Subcutaneous abdominal adipose tissue (tissue), 5 donors: Measurements from ENCODE around the gene PEMT.

ENCODE experiments used
- H3K27ac ChIP-seq: one replicate; pipeline ENCODE4 v1.7.0; 2013; ENCODE audit warnings: low read depth, mild to moderate bottlenecking, inconsistent platforms, low read length, moderate library complexity
- H3K27me3 ChIP-seq, 5 donors: one replicate each; pipeline ENCODE4 v1.7.0; 2013; ENCODE audit warnings: low read length in 5 of 5, inconsistent platforms in 1 of 5; ENCODE audit not compliant: control insufficient read depth in 5 of 5, insufficient read depth in 4 of 5
- H3K36me3 ChIP-seq, 5 donors: one replicate each; pipeline ENCODE4 v1.7.0; 2013; ENCODE audit warnings: low read length in 5 of 5; ENCODE audit not compliant: control insufficient read depth in 5 of 5, insufficient read depth in 5 of 5
- H3K4me1 ChIP-seq, 5 donors: one replicate each; pipeline ENCODE4 v1.7.0; 2013; ENCODE audit warnings: low read length in 5 of 5, mild to moderate bottlenecking in 3 of 5, moderate library complexity in 1 of 5; ENCODE audit not compliant: control insufficient read depth in 5 of 5, insufficient read depth in 5 of 5
- H3K4me3 ChIP-seq, 5 donors: one replicate each; pipeline ENCODE4 v1.7.0; 2013; ENCODE audit warnings: low read length in 5 of 5, low read depth in 1 of 5
- H3K9ac ChIP-seq, 5 donors: one replicate each; pipeline ENCODE4 v1.7.0; 2013; ENCODE audit warnings: low read length in 5 of 5, mild to moderate bottlenecking in 4 of 5, moderate library complexity in 3 of 5
- H3K9me3 ChIP-seq, 5 donors: one replicate each; pipeline ENCODE4 v1.7.0; 2013; ENCODE audit warnings: low read length in 5 of 5; ENCODE audit not compliant: control insufficient read depth in 5 of 5
- donor health status: healthy.
- donor health status: healthy.
- donor health status: healthy.
- donor health status: healthy.
- donor health status: healthy.

PEMT gene

DNA sequence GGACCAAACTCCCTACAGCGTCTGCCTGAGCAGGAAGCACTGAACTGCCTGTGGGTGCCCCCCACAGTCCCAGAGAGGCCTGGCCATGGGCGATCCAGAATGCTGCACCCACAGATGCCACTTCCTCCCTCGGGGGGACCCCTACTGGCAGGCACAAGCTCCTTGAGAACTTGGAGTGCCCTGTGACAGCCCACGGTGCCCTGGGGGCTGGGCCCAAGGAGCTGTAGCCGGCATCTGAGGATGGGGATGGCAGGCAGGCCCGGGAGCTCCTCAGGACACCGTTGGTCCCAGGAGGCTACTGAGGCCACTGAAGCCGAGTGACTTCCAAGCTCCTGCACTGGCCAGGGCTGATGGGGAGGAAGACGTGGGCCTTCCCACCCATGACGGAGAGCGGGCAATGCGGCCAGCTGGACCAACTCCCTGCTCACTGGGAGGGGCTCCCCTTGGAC, 80.2 kb downstream of the PEMT start:
- no peaks in the 10 kb centered on the region for H3K27me3 ChIP-seq
- H3K4me3 ChIP-seq = no peak overlapping the region
- H3K27ac ChIP-seq = no peak overlapping the region
- H3K4me1 ChIP-seq = peaks cover 8 to 56% (median 41%) of the 10 kb centered on the region in 5 donors
- no peak overlapping the region for H3K9ac ChIP-seq
- no peaks in the 10 kb centered on the region for H3K9me3 ChIP-seq
- H3K36me3 ChIP-seq = peaks cover 0 to 12% (median 5%) of the 10 kb centered on the region in 5 donors

DNA sequence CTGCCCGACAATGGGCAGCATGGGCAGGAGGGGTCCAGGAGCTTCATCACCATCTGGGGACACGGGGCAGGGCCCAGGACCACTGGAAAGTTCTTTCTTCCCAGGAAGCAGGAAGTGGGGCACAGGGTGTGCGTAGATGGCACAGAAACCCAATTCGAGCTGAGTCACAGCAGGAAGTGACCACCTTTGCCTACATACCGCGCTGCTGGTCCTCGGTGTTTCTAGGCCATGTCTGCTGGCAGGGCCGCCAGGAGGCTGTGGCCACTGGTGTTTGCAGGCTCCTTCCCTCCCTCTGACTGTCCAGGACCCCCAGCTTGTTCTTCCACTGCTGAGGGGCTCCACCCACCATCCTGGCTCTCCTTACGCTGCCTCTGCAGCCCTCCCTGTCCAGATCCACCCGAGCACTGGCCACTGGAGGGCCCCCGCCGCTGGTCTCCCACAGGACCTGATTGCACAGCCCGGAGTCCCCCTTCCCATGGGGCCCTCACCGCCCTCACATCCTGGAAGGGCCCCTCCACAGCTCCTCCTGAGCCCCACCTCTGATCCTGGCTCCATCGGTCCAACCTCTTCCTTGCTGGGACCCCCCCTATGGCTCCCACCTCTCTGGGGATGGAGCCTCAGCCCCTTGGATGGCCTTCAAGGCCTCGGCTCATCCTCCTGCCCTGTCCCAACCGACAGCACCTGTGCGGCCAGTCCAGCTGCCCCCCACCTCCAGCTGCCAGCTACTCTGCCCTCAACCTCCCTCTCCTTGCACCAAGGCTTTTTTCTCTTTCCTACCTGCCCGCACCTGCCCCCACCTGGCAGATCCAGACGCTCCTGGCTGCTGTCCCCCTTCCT, 80.8 kb downstream of the PEMT start:
- H3K4me3 ChIP-seq = no peak overlapping the region
- no peaks in the 10 kb centered on the region for H3K9me3 ChIP-seq
- no peak overlapping the region for H3K9ac ChIP-seq
- no peak overlapping the region for H3K27ac ChIP-seq
- peaks cover 5 to 55% (median 40%) of the 10 kb centered on the region in 5 donors for H3K4me1 ChIP-seq
- H3K27me3 ChIP-seq = no peaks in the 10 kb centered on the region
- peaks cover 0 to 12% (median 5%) of the 10 kb centered on the region in 5 donors for H3K36me3 ChIP-seq

DNA sequence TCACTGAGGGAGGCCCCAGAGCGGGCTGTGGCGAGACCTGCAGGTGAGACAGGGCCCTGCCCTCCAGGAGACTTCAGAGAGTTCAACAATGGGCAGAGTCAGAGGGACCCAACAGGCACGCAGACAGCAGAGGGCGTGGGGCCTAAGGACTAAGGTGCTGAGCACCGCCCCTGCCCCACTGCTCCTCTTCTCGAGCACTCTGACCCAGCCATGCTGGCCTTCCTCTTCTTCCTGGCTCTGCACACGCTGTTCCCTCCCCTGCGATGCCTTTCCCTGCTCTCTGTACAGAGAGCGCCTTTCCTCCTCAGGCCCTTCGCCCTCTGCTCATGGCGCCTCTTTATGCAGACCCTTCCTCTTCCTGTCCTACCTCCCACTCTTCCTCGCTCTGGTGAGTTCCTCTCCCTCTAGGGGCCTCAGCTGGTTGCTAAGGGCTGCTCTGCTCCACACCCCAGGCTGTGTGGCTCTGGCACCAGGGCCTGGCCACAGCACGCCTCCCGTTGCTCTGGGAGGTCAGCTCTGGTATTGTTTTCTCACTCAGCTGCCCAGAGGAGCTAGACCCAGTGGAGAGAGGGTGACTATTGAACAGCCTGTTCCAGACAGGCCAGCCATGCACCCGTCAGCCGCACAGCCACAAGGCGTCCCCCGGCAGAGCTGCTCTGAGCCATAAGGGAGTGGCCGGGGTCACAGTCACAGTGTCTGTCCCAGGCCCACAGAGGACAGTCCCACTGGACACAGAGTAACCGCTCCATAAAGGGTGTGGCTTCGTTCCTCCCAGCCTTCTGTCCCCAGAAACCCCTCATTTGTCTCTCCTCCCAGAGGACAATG, 81.7 kb downstream of the PEMT start:
- Histone ChIP-seq H3K27ac (no peak overlapping the region), H3K36me3 (peaks cover 0 to 12% (median 5%) of the 10 kb centered on the region in 5 donors), H3K4me3 (no peak overlapping the region)

DNA sequence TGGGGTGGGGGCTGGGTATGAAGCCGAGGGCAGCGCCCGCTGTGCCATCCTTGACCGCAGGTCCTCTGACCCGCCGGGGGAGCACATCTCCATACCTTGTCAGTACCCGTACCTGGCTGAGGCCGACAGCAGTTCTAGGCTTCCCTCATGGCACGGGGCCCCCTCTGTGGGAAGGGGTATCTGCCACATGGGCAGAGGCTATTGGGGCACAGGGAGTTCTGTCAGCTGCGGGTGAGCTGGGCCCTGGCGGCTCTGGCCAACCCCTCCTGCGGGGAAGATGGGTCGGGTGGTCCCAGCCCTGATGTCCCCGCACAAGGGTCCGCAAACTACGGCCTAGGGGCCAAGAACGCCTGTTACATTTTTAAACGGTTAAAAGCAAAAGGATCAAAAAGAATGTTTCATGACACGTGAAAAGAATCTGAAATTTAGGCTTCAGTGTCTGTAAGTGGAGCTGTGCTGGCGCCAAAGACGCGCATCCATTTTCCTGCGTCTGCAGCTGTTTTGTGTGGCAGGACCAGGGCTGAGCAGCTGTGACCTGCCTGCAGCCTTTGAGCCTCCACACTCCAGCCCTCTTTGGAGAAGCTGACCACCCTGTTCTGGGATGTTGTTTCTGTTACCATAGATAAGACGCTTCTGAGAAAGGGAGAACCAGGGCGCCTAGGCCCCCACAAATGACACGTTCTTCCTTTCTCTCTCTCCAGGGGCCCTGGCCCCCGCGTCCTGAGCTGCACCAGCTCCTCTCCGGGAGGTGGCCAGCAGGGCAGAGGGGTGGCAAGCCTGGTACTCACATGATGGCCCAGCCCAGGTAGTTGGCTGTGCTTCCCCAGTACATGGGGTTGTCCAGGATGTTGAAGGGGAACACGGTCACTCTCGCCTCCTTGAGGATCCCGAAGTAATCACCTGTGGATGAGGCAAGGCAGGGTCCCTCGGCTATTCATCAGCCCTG, 82.6 kb downstream of the PEMT start:
- Histone ChIP-seq H3K36me3 (peaks cover 0 to 12% (median 5%) of the 10 kb centered on the region in 5 donors), H3K27me3 (no peaks in the 10 kb centered on the region), H3K9me3 (no peaks in the 10 kb centered on the region), H3K27ac (no peak overlapping the region), H3K9ac (no peak overlapping the region), H3K4me1 (peaks cover 0 to 44% (median 31%) of the 10 kb centered on the region in 5 donors), H3K4me3 (no peak overlapping the region)

More for the DNA sequence above, 81.7 kb downstream of the PEMT start:
- no peaks in the 10 kb centered on the region for H3K9me3 ChIP-seq
- peak overlapping the region in 1 of 5 donors; percentile 41 for H3K9ac ChIP-seq
- H3K27me3 ChIP-seq = no peaks in the 10 kb centered on the region
- peaks cover 0 to 50% (median 35%) of the 10 kb centered on the region in 5 donors for H3K4me1 ChIP-seq

DNA sequence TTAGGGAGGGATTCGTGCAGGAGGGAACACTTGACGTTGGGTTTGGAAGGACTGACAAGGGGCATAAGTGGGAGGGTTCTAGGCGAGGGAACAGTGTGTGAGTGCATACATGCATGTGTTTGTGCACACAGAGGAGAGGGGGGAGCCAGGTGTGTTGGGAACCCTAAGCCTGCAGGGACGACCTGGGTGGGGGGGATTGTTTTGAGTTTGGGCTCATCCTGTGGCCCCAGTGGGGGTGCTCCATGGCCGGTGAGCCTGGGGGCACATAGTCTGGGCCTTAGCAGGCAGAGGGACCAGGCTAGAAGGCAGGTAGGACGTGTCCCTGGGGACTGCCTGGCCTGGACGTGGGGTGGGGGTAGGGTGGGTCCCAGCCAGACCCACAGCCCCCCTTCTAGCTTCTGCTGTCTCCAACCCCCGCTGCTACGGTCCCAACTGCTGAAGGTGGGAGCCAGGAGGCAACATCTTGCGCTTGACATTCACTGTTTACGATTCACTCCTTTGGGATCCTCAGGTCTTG, 83.4 kb downstream of the PEMT start:
- Histone ChIP-seq H3K4me3 (no peak overlapping the region), H3K4me1 (peaks cover 0 to 44% (median 31%) of the 10 kb centered on the region in 5 donors), H3K9me3 (no peaks in the 10 kb centered on the region), H3K9ac (no peak overlapping the region), H3K36me3 (peaks cover 0 to 12% (median 5%) of the 10 kb centered on the region in 5 donors), H3K27ac (no peak overlapping the region), H3K27me3 (no peaks in the 10 kb centered on the region)

DNA sequence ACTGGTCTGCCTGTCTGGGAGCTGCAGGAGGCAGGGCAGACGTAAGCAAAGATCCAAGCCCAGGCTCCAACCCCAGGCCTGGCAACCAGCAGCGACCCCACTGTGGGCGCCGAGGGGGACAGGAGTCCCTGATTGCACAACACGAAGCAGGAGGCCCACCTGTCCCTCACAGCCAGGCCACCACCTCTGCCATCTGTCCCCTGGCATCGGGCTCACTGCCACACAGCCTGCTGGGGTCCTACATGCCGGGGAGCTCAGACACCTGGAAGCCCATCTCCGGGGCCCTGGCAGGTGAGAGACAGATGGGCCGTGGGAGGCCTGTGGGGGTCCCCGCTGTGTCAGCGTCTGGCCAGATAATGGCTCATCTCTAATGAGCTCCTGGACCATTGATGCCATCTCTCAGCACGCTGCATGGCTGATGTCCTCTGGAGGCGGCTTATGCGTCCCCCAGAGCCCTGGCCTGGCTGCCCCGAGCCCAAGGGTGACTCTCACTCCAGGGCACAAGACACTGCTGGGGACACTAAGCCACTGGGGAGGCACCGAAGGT, 84.0 kb downstream of the PEMT start:
- peaks cover 0 to 44% (median 31%) of the 10 kb centered on the region in 5 donors for H3K4me1 ChIP-seq
- peak overlapping the region in 2 of 5 donors; percentile 53 to 66 for H3K9ac ChIP-seq
- H3K27ac ChIP-seq = no peak overlapping the region

DNA sequence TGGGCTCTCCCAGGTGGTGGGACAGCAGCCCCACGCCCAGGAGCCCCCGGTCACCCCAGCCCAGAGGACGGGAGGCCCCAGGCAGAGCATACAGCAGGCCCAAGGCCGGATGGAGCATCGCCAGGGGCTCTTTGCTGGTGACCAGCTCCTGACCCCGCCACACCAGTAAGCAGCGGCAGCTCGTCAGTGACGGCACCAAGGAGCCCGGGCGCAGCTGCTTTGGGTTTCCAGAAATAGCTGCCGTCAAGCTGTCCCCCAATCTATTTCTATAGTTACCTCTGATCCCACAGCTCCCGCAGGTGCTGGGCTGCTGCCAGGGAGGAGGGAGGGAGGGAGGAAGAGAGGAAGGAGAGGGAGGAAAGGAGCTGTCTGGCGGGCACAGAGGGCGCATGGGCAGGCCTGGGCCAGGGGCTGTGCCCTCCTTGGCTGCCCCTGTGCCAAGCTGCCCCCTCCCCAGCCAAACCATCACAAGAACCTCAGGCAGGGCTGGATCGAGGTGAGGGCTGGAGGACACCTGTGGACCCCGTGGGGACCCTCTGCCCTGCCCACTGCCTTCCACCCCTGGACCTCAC, 84.5 kb downstream of the PEMT start:
- H3K9me3 ChIP-seq = no peaks in the 10 kb centered on the region
- H3K27ac ChIP-seq = peak overlapping the region; percentile 79
- peaks cover 0 to 40% (median 28%) of the 10 kb centered on the region in 5 donors for H3K4me1 ChIP-seq
- no peaks in the 10 kb centered on the region for H3K27me3 ChIP-seq
- peak overlapping the region in 3 of 5 donors; percentile 53 to 67 (median 66) for H3K9ac ChIP-seq
- peaks cover 0 to 12% (median 5%) of the 10 kb centered on the region in 5 donors for H3K36me3 ChIP-seq
- peak overlapping the region in 1 of 5 donors; percentile 13 for H3K4me3 ChIP-seq

More for the DNA sequence above, 84.0 kb downstream of the PEMT start:
- H3K27me3 ChIP-seq = no peaks in the 10 kb centered on the region
- peaks cover 0 to 12% (median 5%) of the 10 kb centered on the region in 5 donors for H3K36me3 ChIP-seq
- no peak overlapping the region for H3K4me3 ChIP-seq
- no peaks in the 10 kb centered on the region for H3K9me3 ChIP-seq

DNA sequence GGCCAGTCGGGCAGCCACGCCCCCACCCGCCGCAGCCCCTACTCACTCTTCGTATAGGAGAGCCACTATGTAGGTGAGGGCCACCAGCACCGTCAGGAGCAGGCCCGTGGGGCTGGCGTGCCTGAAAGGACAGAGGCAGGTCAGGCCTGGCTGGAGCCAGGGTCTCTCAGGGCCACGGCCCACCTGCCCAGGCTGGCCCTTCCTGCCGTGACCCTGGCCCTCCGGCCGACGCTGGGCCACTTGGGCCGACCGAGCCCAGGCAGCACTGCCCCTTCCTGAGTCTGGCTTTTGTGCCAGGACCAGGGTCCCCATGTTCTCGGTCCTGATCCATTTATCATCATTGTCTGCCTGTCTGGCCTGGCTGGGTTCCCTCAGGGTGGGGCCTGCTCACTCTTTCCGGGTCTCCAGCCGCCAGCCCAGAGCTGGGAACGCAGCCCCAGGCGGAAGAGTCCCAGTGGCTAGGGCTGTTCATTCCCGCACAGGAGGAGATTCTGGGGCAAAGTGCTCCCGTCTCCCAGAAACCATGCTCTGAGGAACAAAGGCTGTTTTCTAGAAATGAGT, 85.2 kb downstream of the PEMT start:
- Histone ChIP-seq H3K4me1 (peaks cover 0 to 35% (median 22%) of the 10 kb centered on the region in 5 donors), H3K9me3 (no peaks in the 10 kb centered on the region), H3K9ac (peak overlapping the region in 3 of 5 donors; percentile 53 to 67 (median 66)), H3K27ac (peak overlapping the region; percentile 79), H3K4me3 (peak overlapping the region in 1 of 5 donors; percentile 13), H3K36me3 (peaks cover 0 to 12% (median 5%) of the 10 kb centered on the region in 5 donors), H3K27me3 (no peaks in the 10 kb centered on the region)
